Panc1 (cell line): Measurements from ENCODE around the gene EP400. TPM values are rescaled to one million over a fixed set of nuclear protein-coding genes. Genes with fewer than 3 reads are reported as not detected.

Experiments used
- ATAC-seq: fragments of 200-7000 bp; cut with Tn5 transposase; 2 replicates; pipeline ENCODE4 v1.9.1; 2020; ENCODE audit warnings: mild to moderate bottlenecking, moderate library complexity
- BruUV-seq: library from RNA; stranded (reverse); fragments of 400-500 nt; replicated peaks from 2 replicates; lab custom pipeline; 2021; lab: Mats Ljungman, UMichigan
- CTCF ChIA-PET: fragments of 300-600 bp; sonication (Branson Sonifier 250); formaldehyde crosslinking; loops from one replicate; lab custom pipeline; 2022; ENCODE audit warnings: antibody characterized with exemption; lab: Charles Lee
- POLR2A ChIA-PET: fragments of 300-600 bp; sonication (Branson Sonifier 250); formaldehyde crosslinking; loops from one replicate; lab custom pipeline; 2022; ENCODE audit warnings: antibody characterized with exemption; lab: Charles Lee
- DNase-seq: peaks from one replicate; pipeline ENCODE4 v3.0.0-alpha.2; 2010; ENCODE audit warnings: low read depth, low spot score
- H3K27ac ChIP-seq: 2 replicates; pipeline ENCODE4 v1.5.1; 2011; ENCODE audit warnings: mild to moderate bottlenecking, low read length, inconsistent platforms
- H3K27me3 ChIP-seq: fragments of 200-500 bp; sonication (Bioruptor generic); 2 replicates; pipeline ENCODE4 v1.6.0; 2014; ENCODE audit warnings: low read length, inconsistent platforms; ENCODE audit not compliant: control insufficient read depth, insufficient read depth
- H3K36me3 ChIP-seq: fragments of 200-500 bp; sonication (Bioruptor generic); 2 replicates; pipeline ENCODE4 v1.5.1; 2014; ENCODE audit warnings: inconsistent platforms, mild to moderate bottlenecking, low read length, moderate library complexity; ENCODE audit not compliant: control insufficient read depth, insufficient read depth
- H3K4me1 ChIP-seq: 2 replicates; pipeline ENCODE4 v1.5.1; 2011; ENCODE audit warnings: inconsistent platforms, mild to moderate bottlenecking, low read length, moderate library complexity; ENCODE audit not compliant: control insufficient read depth, insufficient read depth
- H3K4me3 ChIP-seq, 2 experiments: 2 replicates each; pipeline ENCODE4 v1.5.1; 2011 to 2012; ENCODE audit warnings: low read depth in 2 of 2, low read length in 2 of 2, mild to moderate bottlenecking in 2 of 2, inconsistent platforms in 1 of 2, moderate library complexity in 1 of 2
- H3K9me3 ChIP-seq: fragments of 200-500 bp; sonication (Bioruptor generic); 2 replicates; pipeline ENCODE4 v1.5.1; 2014; ENCODE audit warnings: low read depth, mild to moderate bottlenecking, inconsistent platforms, low read length, moderate library complexity; ENCODE audit not compliant: control insufficient read depth, insufficient read depth
- POLR2AphosphoS5 ChIP-seq: IDR thresholded peaks from 2 replicates; pipeline ENCODE4 v1.6.1; 2012; ENCODE audit warnings: mild to moderate bottlenecking, low read depth, low read length, moderate library complexity
- SIN3A ChIP-seq: IDR thresholded peaks from 2 replicates; pipeline ENCODE4 v1.6.1; 2012; ENCODE audit warnings: low read depth, mild to moderate bottlenecking, low read length, moderate library complexity, borderline replicate concordance; ENCODE audit not compliant: insufficient read depth
- TCF7L2 ChIP-seq: IDR thresholded peaks from 2 replicates; pipeline ENCODE4 v1.6.1; 2011; ENCODE audit warnings: mild to moderate bottlenecking, low read depth, low read length, inconsistent platforms
- in situ Hi-C: cut with HindIII; loops from 2 replicates; pipeline ENCODE4 v1.10.0; 2016; ENCODE audit warnings: low sequenced_read_pairs, low pct_unique_long_range_greater_than_20kb
- intact Hi-C: fragments of 100-400 bp; cut with micrococcal nuclease; formaldehyde crosslinking; loops from one replicate; pipeline ENCODE4 v1.10.0; 2022; ENCODE audit not compliant: unreplicated experiment
- total RNA-seq: library from RNA; stranded (reverse); gene quantifications from one replicate; pipeline ENCODE4 v1.2.1, GENCODE V29; 2021; ENCODE audit not compliant: unreplicated experiment
- TF ChIP-seq, protein P1 (sequence below), 2 experiments: IDR thresholded peaks; 2 replicates each; pipeline ENCODE4 v1.6.1; 2011 to 2012; ENCODE audit warnings: low read depth in 2 of 2, control low read depth in 1 of 2, low read length in 1 of 2, mild to moderate bottlenecking in 1 of 2, moderate library complexity in 1 of 2; ENCODE audit not compliant: insufficient read depth in 1 of 2
- TF ChIP-seq, protein P2 (sequence below): fragments of 450-650 bp; IDR thresholded peaks from 2 replicates; pipeline ENCODE4 v1.5.1; 2017; ENCODE audit warnings: mild to moderate bottlenecking

EP400 gene
- total RNA-seq, 1 experiment from 2014 or later, result 59.4 TPM

DNA sequence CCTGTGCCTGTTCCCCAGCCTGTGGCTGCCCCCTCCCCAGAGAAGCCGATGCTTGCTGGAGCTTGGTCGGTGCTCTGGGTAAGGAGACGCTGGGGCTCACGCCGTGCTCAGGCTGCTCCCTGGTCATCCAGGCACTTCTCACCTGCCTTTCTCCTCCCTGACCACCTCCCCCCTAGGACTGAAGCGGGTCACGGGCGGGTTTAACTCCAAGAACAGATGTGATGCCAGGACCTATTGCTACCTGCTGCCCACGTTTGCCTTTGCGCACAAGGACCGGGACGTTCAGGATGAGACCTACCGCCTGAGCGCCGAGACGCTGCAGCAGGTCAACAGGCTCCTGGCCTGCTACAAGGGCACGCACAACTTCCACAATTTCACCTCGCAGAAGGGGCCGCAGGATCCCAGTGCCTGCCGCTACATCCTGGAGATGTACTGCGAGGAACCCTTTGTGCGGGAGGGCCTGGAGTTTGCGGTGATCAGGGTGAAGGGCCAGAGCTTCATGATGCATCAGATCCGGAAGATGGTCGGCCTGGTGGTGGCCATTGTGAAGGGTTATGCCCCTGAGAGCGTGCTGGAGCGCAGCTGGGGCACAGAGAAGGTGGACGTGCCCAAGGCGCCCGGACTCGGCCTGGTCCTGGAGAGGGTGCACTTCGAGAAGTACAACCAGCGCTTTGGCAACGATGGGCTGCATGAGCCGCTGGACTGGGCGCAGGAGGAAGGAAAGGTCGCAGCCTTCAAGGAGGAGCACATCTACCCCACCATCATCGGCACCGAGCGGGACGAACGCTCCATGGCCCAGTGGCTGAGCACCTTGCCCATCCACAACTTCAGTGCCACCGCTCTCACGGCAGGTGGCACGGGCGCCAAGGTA, 8.4 kb upstream of the EP400 start:
- Histone ChIP-seq H3K36me3 (0 out of 2 replicates have a peak, but pooled peaks cover 2% of the 10 kb centered on the region), H3K9me3 (no peaks in the 10 kb centered on the region), H3K27ac (no peak overlapping the region), H3K4me3 (no peak overlapping the region), H3K4me1 (no peaks in the 10 kb centered on the region), H3K27me3 (no peaks in the 10 kb centered on the region)
- CTCF ChIA-PET, result no interaction called here
- in situ Hi-C loops, result no loop called here
- POLR2A ChIA-PET, result no interaction called here
- DNase-seq, result no peak
- BruUV-seq, result no TSS peak
- ATAC-seq, result no peak
- TF ChIP-seq, protein P1, sequence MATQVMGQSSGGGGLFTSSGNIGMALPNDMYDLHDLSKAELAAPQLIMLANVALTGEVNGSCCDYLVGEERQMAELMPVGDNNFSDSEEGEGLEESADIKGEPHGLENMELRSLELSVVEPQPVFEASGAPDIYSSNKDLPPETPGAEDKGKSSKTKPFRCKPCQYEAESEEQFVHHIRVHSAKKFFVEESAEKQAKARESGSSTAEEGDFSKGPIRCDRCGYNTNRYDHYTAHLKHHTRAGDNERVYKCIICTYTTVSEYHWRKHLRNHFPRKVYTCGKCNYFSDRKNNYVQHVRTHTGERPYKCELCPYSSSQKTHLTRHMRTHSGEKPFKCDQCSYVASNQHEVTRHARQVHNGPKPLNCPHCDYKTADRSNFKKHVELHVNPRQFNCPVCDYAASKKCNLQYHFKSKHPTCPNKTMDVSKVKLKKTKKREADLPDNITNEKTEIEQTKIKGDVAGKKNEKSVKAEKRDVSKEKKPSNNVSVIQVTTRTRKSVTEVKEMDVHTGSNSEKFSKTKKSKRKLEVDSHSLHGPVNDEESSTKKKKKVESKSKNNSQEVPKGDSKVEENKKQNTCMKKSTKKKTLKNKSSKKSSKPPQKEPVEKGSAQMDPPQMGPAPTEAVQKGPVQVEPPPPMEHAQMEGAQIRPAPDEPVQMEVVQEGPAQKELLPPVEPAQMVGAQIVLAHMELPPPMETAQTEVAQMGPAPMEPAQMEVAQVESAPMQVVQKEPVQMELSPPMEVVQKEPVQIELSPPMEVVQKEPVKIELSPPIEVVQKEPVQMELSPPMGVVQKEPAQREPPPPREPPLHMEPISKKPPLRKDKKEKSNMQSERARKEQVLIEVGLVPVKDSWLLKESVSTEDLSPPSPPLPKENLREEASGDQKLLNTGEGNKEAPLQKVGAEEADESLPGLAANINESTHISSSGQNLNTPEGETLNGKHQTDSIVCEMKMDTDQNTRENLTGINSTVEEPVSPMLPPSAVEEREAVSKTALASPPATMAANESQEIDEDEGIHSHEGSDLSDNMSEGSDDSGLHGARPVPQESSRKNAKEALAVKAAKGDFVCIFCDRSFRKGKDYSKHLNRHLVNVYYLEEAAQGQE (IDR thresholded peaks at IDR 0.05; ENCODE audit: insufficient read depth in 1 of 2, low read depth in 2 of 2, low read length in 1 of 2), result no peak
- no peak for TF ChIP-seq SIN3A
- no peak for TF ChIP-seq POLR2AphosphoS5
- TF ChIP-seq, protein P2, sequence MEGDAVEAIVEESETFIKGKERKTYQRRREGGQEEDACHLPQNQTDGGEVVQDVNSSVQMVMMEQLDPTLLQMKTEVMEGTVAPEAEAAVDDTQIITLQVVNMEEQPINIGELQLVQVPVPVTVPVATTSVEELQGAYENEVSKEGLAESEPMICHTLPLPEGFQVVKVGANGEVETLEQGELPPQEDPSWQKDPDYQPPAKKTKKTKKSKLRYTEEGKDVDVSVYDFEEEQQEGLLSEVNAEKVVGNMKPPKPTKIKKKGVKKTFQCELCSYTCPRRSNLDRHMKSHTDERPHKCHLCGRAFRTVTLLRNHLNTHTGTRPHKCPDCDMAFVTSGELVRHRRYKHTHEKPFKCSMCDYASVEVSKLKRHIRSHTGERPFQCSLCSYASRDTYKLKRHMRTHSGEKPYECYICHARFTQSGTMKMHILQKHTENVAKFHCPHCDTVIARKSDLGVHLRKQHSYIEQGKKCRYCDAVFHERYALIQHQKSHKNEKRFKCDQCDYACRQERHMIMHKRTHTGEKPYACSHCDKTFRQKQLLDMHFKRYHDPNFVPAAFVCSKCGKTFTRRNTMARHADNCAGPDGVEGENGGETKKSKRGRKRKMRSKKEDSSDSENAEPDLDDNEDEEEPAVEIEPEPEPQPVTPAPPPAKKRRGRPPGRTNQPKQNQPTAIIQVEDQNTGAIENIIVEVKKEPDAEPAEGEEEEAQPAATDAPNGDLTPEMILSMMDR, result no peak
- TF ChIP-seq TCF7L2, result no peak
- intact Hi-C loops, result no loop called here

GRCh38 chr12:131941987-131942341, 7.8 kb upstream of the EP400 start:
- no peaks in the 10 kb centered on the region for H3K27me3 ChIP-seq
- no peaks in the 10 kb centered on the region for H3K9me3 ChIP-seq
- 0 out of 2 replicates have a peak, but pooled peaks cover 2% of the 10 kb centered on the region for H3K36me3 ChIP-seq
- in situ Hi-C loops (no loop called here), intact Hi-C loops (no loop called here)
- no peaks in the 10 kb centered on the region for H3K4me1 ChIP-seq
- no peak overlapping the region for H3K27ac ChIP-seq
- ChIA-PET POLR2A (no interaction called here), CTCF (no interaction called here)
- DNase-seq (no peak), ATAC-seq (no peak)
- TF ChIP-seq, protein P2, result no peak
- no peak for TF ChIP-seq SIN3A
- BruUV-seq, result no TSS peak
- no peak overlapping the region for H3K4me3 ChIP-seq
